ENCODE measurements around the gene HCFC1.

Gene HCFC1

DNA sequence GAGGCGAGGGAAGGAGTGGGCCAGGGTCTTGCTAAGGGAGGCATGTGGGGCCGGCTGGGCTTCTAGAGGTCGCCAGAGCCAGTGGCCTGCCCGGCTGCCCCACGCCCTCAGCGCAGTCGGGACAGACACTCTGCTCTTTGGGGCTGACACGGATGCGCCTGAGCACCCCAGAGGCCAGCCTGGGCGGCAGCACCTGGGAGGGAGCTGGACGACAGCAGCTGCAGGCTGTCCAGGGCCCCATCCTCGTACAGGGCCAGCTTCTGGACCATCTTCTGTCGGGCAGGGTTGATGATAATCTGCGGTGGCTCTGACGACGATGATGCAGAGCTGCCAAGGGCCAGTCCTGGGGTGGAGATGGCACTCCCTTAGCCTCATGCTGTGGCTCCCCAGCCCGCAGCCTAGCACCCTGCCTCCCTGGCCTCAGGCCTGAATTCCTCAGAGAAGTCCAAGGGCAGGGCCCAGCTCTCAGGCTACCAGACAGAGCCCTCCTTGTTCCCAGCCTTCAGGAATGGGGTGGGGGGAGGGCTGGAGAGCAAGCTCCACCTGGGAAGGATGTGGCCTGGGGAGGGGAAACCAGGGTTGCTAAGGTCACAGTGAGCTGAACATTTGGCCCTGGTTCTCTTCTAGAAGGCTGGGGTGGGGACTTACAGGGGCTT lies 40.8 kb upstream of the HCFC1 start:
- Histone ChIP-seq H3K9ac (ENCODE audit: low read length) (no peak overlapping the region), H3F3A (ENCODE audit: insufficient read depth, low read length) (peaks cover 24% of the 10 kb centered on the region), H3K9me3 (replicated peaks; ENCODE audit: insufficient read depth, low read length) (no peaks in the 10 kb centered on the region), H2AFZ (ENCODE audit: low read length) (no peak overlapping the region), H3K27ac (ENCODE audit: low read length) (no peak overlapping the region), H3K4me3 (ENCODE audit: low read length) (no peak overlapping the region), H3K27me3 (replicated peaks; ENCODE audit: insufficient read depth, low read length) (no peaks in the 10 kb centered on the region), H3K36me3 (replicated peaks; ENCODE audit: insufficient read depth, low read length) (no peaks in the 10 kb centered on the region), H4K20me1 (ENCODE audit: insufficient read depth, low read length) (no peaks in the 10 kb centered on the region), H3K9me2 (replicated peaks; ENCODE audit: insufficient read depth, low read length) (no peaks in the 10 kb centered on the region), H3K79me2 (ENCODE audit: low read length) (peaks cover 53% of the 10 kb centered on the region), H3K4me2 (ENCODE audit: low read depth, low read length) (no peak overlapping the region), H3K4me1 (ENCODE audit: low read length) (peaks cover 41% of the 10 kb centered on the region)
- DNase-seq: no peak
- TF ChIP-seq EZH2phosphoT487 (IDR thresholded peaks at IDR 0.05; ENCODE audit: low read length) (no peak), EZH2 (optimal IDR thresholded peaks at IDR 0.05; ENCODE audit: low read depth, low read length) (no peak)
- TF ChIP-seq, protein P1, sequence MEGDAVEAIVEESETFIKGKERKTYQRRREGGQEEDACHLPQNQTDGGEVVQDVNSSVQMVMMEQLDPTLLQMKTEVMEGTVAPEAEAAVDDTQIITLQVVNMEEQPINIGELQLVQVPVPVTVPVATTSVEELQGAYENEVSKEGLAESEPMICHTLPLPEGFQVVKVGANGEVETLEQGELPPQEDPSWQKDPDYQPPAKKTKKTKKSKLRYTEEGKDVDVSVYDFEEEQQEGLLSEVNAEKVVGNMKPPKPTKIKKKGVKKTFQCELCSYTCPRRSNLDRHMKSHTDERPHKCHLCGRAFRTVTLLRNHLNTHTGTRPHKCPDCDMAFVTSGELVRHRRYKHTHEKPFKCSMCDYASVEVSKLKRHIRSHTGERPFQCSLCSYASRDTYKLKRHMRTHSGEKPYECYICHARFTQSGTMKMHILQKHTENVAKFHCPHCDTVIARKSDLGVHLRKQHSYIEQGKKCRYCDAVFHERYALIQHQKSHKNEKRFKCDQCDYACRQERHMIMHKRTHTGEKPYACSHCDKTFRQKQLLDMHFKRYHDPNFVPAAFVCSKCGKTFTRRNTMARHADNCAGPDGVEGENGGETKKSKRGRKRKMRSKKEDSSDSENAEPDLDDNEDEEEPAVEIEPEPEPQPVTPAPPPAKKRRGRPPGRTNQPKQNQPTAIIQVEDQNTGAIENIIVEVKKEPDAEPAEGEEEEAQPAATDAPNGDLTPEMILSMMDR (IDR thresholded peaks at IDR 0.05; ENCODE audit: low read length): no peak

DNA sequence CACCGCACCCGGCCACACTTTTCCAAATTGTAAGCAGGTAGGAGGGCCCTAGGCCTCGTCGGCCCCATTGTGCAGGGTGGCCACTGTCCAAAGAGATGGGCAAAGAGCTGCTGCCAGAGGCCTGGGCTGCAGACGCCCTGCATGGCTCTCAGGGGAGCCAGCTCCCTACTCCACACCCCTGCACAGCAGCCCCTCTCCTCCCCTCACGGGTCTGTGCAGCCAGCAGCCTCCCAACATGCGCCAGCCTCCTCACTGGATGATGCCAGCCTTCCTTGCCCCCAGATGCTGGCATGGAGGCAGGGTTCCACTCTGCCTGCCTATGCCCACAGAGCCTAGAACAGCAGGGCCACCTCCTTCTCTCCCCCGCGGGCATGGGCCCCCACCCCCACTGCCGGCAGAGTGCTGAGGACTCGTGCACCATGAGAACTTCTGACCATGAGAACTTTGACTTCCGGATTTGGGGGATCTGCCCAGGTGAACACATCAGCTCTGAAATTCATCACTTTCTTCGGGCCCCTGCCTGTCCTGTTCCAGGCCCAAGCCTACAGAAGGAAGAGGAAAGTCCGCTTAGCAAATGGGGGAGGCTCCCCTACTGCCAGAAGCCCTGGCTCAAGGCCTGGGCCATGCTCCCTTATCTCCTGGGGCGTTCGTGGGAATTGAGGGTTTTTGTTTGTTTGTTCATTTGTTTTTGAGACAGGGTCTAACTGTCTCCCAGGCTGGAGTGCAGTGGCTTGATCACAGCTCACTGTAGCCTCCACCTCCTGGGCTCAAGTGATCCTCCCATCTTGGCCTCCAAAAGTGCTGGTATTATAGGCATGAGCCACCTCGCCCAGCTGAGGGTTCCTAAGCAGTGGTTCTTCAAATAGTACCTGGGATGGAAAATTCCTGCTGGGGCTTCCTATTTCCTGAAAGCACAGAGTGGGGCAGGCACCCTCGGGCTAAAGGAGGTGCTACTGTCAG lies 40.0 kb upstream of the HCFC1 start:
- Histone ChIP-seq H3K27ac (ENCODE audit: low read length) (no peak overlapping the region), H3K9ac (ENCODE audit: low read length) (no peak overlapping the region)

DNA sequence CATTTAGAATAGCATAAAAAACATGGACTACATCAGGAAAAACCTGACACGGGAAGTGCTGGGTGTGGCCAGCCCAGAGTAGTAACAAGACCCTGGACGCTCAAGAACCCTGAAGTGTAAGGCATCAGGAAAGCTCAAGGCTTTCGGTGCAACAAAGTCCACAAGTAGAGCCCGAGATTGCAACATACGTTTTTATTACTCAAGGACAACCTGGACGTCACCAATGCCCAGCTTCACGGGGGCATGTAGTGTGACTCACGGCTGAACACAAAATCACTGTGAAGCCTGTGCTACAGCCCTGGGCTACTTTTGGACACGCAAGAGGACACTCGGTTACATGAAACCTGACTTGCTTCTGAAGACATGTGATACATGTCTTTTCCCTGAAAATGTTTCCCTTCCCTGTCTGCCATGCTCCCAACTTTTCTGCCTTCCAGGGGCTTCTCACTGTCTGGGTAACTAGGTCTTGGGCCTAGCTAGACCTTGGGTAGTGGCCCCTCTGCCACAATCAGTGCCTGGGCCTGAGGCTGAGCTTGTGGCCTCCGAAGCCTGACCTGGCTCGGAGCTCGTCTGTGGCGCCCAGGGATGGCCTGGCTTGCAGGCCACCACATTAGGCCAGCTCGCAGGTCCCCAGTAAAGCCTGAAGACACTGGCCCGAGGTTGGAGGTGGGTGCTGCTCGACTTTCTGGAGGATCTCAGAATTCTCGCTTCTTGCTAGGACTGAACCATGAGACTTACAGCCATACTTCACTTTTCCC lies 38.9 kb upstream of the HCFC1 start:
- Histone ChIP-seq H3K36me3 (replicated peaks; ENCODE audit: insufficient read depth, low read length) (no peaks in the 10 kb centered on the region), H2AFZ (ENCODE audit: low read length) (no peak overlapping the region), H3K79me2 (ENCODE audit: low read length) (peaks cover 33% of the 10 kb centered on the region), H3F3A (ENCODE audit: insufficient read depth, low read length) (peaks cover 24% of the 10 kb centered on the region), H3K4me1 (ENCODE audit: low read length) (peaks cover 43% of the 10 kb centered on the region), H4K20me1 (ENCODE audit: insufficient read depth, low read length) (no peaks in the 10 kb centered on the region), H3K9me3 (replicated peaks; ENCODE audit: insufficient read depth, low read length) (no peaks in the 10 kb centered on the region), H3K9ac (ENCODE audit: low read length) (no peak overlapping the region), H3K9me2 (replicated peaks; ENCODE audit: insufficient read depth, low read length) (no peaks in the 10 kb centered on the region), H3K4me2 (ENCODE audit: low read depth, low read length) (no peak overlapping the region; the same call in 1 of the 2 replicates), H3K4me3 (ENCODE audit: low read length) (no peak overlapping the region), H3K27ac (ENCODE audit: low read length) (no peak overlapping the region), H3K27me3 (replicated peaks; ENCODE audit: insufficient read depth, low read length) (no peaks in the 10 kb centered on the region)
- TF ChIP-seq, protein P1 (IDR thresholded peaks at IDR 0.05; ENCODE audit: low read length): no peak
- TF ChIP-seq EZH2 (optimal IDR thresholded peaks at IDR 0.05; ENCODE audit: low read depth, low read length) (no peak), EZH2phosphoT487 (IDR thresholded peaks at IDR 0.05; ENCODE audit: low read length) (no peak)
- no peak for DNase-seq

More for the DNA sequence above, 40.0 kb upstream of the HCFC1 start:
- TF ChIP-seq EZH2 (optimal IDR thresholded peaks at IDR 0.05; ENCODE audit: low read depth, low read length) (no peak), EZH2phosphoT487 (IDR thresholded peaks at IDR 0.05; ENCODE audit: low read length) (no peak)
- TF ChIP-seq, protein P1 (IDR thresholded peaks at IDR 0.05; ENCODE audit: low read length): no peak
- Histone ChIP-seq H3K27me3 (replicated peaks; ENCODE audit: insufficient read depth, low read length) (no peaks in the 10 kb centered on the region), H3K9me3 (replicated peaks; ENCODE audit: insufficient read depth, low read length) (no peaks in the 10 kb centered on the region), H4K20me1 (ENCODE audit: insufficient read depth, low read length) (no peaks in the 10 kb centered on the region), H3K4me2 (ENCODE audit: low read depth, low read length) (no peak overlapping the region), H2AFZ (ENCODE audit: low read length) (no peak overlapping the region), H3K4me3 (ENCODE audit: low read length) (no peak overlapping the region), H3K4me1 (ENCODE audit: low read length) (peaks cover 43% of the 10 kb centered on the region), H3K79me2 (ENCODE audit: low read length) (peaks cover 45% of the 10 kb centered on the region), H3K9me2 (replicated peaks; ENCODE audit: insufficient read depth, low read length) (no peaks in the 10 kb centered on the region), H3F3A (ENCODE audit: insufficient read depth, low read length) (peaks cover 24% of the 10 kb centered on the region), H3K36me3 (replicated peaks; ENCODE audit: insufficient read depth, low read length) (no peaks in the 10 kb centered on the region)
- no peak for DNase-seq
